ENCODE results near the gene PROP1. TPM values are rescaled to one million over a fixed set of nuclear protein-coding genes. Genes with fewer than 3 reads are reported as not detected.

The PROP1 gene
- total RNA-seq, 1 experiment from 2014 or later: not detected

DNA sequence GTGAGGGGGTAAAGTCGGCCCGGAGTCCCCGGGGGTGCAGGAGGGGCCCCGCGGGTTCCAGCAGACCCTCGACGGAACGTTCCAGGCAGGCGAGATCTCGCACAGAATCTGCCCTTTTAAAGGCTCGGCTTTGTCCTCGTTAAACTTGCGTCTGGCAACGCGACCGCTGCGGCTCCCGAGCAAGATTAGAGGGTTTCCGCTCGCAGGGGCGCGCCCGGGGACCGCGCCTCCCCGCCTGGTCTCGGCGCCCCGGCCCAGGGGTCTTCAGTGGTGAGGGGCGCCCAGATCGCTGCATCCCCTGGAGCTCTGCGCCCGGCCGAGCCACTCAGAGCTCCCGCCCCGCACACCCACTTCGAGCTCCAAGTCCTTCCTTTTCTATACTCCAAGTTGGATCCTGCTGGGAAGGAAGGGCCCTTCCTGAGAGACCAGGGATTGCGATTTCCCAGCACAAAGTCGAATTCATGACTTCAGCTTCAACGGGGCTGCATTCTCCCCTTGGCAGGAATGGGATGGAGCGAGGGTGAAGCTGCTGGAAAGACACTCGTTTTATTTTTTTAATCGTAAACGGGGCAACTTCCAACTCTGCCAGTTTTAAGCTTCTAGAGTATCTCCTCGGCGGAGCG, 11.3 kb downstream of the PROP1 start (continued):
- TF ChIP-seq ZBTB33 (IDR thresholded peaks at IDR 0.05; ENCODE audit: extremely low read depth, insufficient replicate concordance, low read length) (no peak), EZH2 (IDR thresholded peaks at IDR 0.05) (no peak), SRF (IDR thresholded peaks at IDR 0.05; ENCODE audit: low read depth) (no peak)

- DNase-seq (ENCODE audit: low read depth, low spot score): no peak
- Histone ChIP-seq H3K27me3 (ENCODE audit: insufficient read depth, low read length) (no peaks in the 10 kb centered on the region), H3K4me2 (ENCODE audit: low read length) (no peak overlapping the region), H3K27ac (ENCODE audit: low read depth, low read length) (no peak overlapping the region), H3K36me3 (ENCODE audit: control insufficient read depth in 1 of 2, insufficient read depth in 2 of 2, low read length in 2 of 2) (no peaks in the 10 kb centered on the region), H2AFZ (ENCODE audit: low read depth, low read length, poor library complexity, severe bottlenecking) (no peak overlapping the region), H3K9me3 (ENCODE audit: control insufficient read depth in 1 of 2, insufficient read depth in 1 of 2, low read depth in 1 of 2, low read length in 2 of 2) (no peaks in the 10 kb centered on the region), H3K9ac (ENCODE audit: low read length) (no peak overlapping the region), H3K79me2 (ENCODE audit: insufficient read depth, low read length) (no peaks in the 10 kb centered on the region), H3K4me3 (replicated peaks in 1 of 2; ENCODE audit: low read depth in 1 of 2, low read length in 2 of 2) (no peak overlapping the region), H3K4me1 (ENCODE audit: control insufficient read depth in 1 of 2, insufficient read depth in 2 of 2, low read length in 2 of 2) (peaks cover 0 to 3% of the 10 kb centered on the region in 2 experiments; a peak in 1 of 4 replicates), H4K20me1 (ENCODE audit: insufficient read depth) (no peaks in the 10 kb centered on the region), H3K9me2 (ENCODE audit: insufficient read depth) (no peaks in the 10 kb centered on the region)
- BruUV-seq (replicated peaks): no TSS peak
- ChIA-PET RAD21 (ENCODE audit: low non-redundant PET in 1 of 2, low total read pairs in 2 of 2, uncharacterized antibody in 2 of 2, unreplicated experiment in 2 of 2) (no interaction called here), POLR2A (no interaction called here), CTCF (no interaction called here)
- TF ChIP-seq EZH2 (IDR thresholded peaks at IDR 0.05) (no peak), CEBPB (IDR thresholded peaks at IDR 0.05; ENCODE audit: low read depth) (no peak), TCF7L2 (IDR thresholded peaks at IDR 0.05; ENCODE audit: borderline replicate concordance, extremely low read depth, insufficient read depth, insufficient read length) (no peak)
- intact Hi-C loops (cut with micrococcal nuclease): no loop called here
- no peak for ATAC-seq
Measured at GRCh38 chr5:177983763-177984583, 12.1 kb downstream of the PROP1 start.
